ENCODE results near the gene PKNOX2.

DNA sequence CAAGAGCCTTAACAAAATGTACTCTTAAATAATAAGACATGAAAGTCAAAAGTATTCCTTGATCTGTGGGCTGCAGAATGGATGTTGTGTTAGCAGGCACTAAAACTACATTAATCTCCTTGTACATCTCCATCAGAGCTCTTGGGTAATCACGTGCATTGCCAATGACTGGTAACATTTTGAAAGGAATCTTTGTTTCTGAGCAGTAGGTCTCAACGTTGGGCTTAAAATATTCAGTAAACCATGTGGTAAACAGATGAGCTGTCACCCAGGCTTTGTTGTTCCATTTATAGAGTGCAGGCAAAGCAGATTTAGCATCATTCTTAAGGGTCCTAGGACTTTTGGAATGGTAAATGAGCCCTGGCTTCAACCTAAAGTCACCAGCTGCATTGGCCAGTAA lies 152.9 kb downstream of the PKNOX2 start:
- TF ChIP-seq, protein P1, sequence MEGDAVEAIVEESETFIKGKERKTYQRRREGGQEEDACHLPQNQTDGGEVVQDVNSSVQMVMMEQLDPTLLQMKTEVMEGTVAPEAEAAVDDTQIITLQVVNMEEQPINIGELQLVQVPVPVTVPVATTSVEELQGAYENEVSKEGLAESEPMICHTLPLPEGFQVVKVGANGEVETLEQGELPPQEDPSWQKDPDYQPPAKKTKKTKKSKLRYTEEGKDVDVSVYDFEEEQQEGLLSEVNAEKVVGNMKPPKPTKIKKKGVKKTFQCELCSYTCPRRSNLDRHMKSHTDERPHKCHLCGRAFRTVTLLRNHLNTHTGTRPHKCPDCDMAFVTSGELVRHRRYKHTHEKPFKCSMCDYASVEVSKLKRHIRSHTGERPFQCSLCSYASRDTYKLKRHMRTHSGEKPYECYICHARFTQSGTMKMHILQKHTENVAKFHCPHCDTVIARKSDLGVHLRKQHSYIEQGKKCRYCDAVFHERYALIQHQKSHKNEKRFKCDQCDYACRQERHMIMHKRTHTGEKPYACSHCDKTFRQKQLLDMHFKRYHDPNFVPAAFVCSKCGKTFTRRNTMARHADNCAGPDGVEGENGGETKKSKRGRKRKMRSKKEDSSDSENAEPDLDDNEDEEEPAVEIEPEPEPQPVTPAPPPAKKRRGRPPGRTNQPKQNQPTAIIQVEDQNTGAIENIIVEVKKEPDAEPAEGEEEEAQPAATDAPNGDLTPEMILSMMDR (IDR thresholded peaks at IDR 0.05): no peak
- TF ChIP-seq POLR2A (IDR thresholded peaks at IDR 0.05) (no peak), POLR2AphosphoS5 (IDR thresholded peaks at IDR 0.05) (no peak)

Measured in sigmoid colon (tissue), 4 donors.